Neural crest cell (in vitro differentiated cells): ENCODE results near the gene NR2E3. TPM values are rescaled to one million over a fixed set of nuclear protein-coding genes. Genes with fewer than 3 reads are reported as not detected.

Experiments used
- DNase-seq: peaks from one replicate; pipeline ENCODE4 v3.0.0; 2021; ENCODE audit warnings: low read depth, mixed read lengths, low spot score
- H3K27ac Mint-ChIP-seq: one replicate; pipeline ENCODE4 v1.8.0; 2021; ENCODE audit warnings: mild to moderate bottlenecking, mixed read lengths; ENCODE audit not compliant: unreplicated experiment
- H3K27me3 Mint-ChIP-seq: 2 replicates; pipeline ENCODE4 v1.8.0; 2021; ENCODE audit warnings: low read depth, mild to moderate bottlenecking, mixed read lengths
- H3K36me3 Mint-ChIP-seq: 2 replicates; pipeline ENCODE4 v1.8.0; 2021; ENCODE audit warnings: low read depth, mild to moderate bottlenecking, mixed read lengths
- H3K4me1 Mint-ChIP-seq: 2 replicates; pipeline ENCODE4 v1.8.0; 2021; ENCODE audit warnings: mixed read lengths
- H3K4me3 Mint-ChIP-seq: one replicate; pipeline ENCODE4 v1.8.0; 2021; ENCODE audit warnings: mild to moderate bottlenecking, mixed read lengths
- H3K9me3 Mint-ChIP-seq: 2 replicates; pipeline ENCODE4 v1.8.0; 2021; ENCODE audit warnings: mixed read lengths
- total RNA-seq: library from RNA; stranded (reverse); gene quantifications from 2 replicates; pipeline ENCODE4 v1.2.1, GENCODE V29; 2021
- TF ChIP-seq, protein P1 (sequence below): fragments of 200-600 bp; sonication (generic); conservative IDR thresholded peaks from 2 replicates; pipeline ENCODE4 v1.5.0; 2021; ENCODE audit warnings: antibody characterized with exemption, mild to moderate bottlenecking

The NR2E3 gene
- total RNA-seq, 1 donor from 2014 or later: not detected

DNA sequence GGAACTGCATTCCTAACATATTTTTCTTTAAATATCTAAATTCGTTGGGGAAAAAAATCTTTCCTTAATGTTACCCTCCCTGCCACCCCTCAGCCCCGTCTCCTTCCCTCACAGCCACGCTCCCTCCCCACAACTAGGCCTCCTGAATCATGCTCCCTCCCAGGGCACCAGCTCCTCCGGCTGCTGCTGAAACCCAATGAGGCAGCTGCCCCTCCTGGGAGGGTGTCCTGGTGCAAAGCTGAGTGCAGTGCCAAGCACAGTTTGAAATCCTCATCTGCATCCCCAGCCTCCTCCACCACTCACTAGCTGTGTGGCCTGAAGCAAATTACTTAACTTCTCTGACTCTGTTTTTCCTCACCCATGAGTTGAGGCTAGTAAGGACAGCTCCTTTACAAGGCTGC, 2.7 kb upstream of the NR2E3 start:
- H3K27ac Mint-ChIP-seq: no peak overlapping the region
- H3K9me3 Mint-ChIP-seq: no peaks in the 10 kb centered on the region
- H3K27me3 Mint-ChIP-seq: no peaks in the 10 kb centered on the region
- peaks cover 33% of the 10 kb centered on the region for H3K4me1 Mint-ChIP-seq
- no peaks in the 10 kb centered on the region for H3K36me3 Mint-ChIP-seq
- DNase-seq: no peak
- TF ChIP-seq, protein P1, sequence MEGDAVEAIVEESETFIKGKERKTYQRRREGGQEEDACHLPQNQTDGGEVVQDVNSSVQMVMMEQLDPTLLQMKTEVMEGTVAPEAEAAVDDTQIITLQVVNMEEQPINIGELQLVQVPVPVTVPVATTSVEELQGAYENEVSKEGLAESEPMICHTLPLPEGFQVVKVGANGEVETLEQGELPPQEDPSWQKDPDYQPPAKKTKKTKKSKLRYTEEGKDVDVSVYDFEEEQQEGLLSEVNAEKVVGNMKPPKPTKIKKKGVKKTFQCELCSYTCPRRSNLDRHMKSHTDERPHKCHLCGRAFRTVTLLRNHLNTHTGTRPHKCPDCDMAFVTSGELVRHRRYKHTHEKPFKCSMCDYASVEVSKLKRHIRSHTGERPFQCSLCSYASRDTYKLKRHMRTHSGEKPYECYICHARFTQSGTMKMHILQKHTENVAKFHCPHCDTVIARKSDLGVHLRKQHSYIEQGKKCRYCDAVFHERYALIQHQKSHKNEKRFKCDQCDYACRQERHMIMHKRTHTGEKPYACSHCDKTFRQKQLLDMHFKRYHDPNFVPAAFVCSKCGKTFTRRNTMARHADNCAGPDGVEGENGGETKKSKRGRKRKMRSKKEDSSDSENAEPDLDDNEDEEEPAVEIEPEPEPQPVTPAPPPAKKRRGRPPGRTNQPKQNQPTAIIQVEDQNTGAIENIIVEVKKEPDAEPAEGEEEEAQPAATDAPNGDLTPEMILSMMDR: no peak
- no peak overlapping the region for H3K4me3 Mint-ChIP-seq

DNA sequence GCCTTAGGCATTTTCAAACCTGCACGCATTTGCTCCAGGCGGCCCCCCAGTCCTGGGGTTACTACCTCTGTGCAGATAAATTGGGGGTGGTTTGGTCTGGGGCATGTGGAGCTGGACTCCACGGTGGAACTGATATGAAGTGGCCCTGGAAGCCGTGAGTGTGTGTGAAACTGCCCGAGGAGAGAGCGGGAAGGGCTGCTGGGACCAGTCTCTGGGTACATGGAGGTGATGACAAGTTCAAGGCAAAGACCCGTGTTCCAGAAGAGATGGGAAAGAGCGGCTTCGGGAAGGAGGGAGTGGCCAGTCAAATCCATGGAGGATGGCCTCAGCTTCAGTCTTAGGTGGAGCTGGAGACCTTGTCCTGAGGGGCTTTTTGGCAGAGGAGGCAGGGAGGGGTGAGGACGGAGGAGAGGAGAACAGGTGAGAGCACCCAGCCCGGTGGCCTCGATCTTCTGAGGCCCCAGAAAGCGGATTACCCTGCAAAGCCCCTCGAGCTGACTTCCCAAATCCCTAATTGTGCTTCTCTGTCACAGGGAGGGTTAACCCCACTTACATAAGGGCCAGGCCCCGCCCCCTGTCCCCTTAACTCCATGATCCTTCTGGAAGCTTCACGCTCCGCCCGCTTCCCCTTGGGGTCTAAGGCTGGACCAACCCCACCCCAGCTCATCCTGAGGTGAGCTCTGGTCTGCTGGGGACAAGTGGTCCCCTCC, 1.9 kb upstream of the NR2E3 start:
- TF ChIP-seq, protein P1: no peak
- peaks cover 33% of the 10 kb centered on the region for H3K4me1 Mint-ChIP-seq
- H3K36me3 Mint-ChIP-seq: no peaks in the 10 kb centered on the region
- DNase-seq: no peak
- no peaks in the 10 kb centered on the region for H3K27me3 Mint-ChIP-seq
- no peak overlapping the region for H3K4me3 Mint-ChIP-seq
- H3K27ac Mint-ChIP-seq: peak overlapping the region; percentile 71
- no peaks in the 10 kb centered on the region for H3K9me3 Mint-ChIP-seq

DNA sequence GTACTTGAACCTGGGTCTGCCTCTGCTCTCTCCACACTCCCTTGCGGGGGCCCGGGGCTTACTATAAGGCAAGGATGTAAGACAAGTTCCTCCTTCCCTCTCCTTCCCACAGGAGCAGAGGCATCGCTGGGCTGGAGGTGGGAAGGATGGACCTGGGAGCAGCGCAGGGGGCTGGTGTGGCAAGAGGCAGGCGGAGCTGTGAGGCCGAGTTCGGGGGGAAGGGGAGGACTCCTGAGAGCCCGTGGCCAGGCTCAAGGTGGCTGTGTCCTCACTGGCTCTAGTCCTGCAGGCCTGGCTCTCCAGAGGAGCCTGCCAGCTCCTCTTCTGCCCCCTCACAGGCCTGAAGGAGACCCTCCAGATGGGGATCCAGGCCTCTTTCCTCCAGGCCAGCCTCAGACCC, 1.0 kb upstream of the NR2E3 start:
- H3K36me3 Mint-ChIP-seq: no peaks in the 10 kb centered on the region
- no peaks in the 10 kb centered on the region for H3K9me3 Mint-ChIP-seq
- H3K27me3 Mint-ChIP-seq: no peaks in the 10 kb centered on the region
- peaks cover 33% of the 10 kb centered on the region for H3K4me1 Mint-ChIP-seq
- H3K4me3 Mint-ChIP-seq: no peak overlapping the region
- no peak for DNase-seq
- no peak overlapping the region for H3K27ac Mint-ChIP-seq
- TF ChIP-seq, protein P1: no peak

DNA sequence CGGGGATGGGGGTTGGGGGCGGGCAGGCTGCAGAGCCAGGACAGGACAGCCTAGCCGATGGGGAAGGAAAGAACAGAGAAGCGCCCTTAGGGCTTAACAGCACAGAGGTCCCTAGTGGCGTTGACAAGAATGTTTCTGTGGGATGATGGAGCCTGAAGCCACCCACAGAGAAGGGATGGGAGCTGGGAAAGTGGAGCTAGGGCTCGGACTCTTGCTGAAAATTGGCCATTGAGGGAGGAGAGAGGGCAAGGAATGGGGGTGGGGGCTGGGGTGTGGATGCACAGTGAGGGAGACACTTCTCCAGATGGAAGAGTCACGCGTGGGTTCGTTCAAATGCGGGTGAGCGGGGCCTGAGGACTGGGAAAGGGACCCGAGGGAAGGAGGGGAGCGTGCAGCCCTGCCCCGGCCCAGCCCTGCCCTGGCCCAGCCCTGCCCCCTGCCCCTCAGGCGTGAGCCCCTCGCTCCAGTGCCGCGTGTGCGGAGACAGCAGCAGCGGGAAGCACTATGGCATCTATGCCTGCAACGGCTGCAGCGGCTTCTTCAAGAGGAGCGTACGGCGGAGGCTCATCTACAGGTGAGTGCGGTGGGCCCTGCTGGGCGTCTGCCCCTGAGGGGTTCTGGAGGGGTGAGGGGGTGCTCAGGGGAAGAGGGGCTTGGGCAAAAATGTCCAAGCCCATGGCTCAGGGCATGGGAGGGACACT, 832 bp downstream of the NR2E3 start:
- no peak for DNase-seq
- H3K36me3 Mint-ChIP-seq: no peaks in the 10 kb centered on the region
- no peak overlapping the region for H3K4me3 Mint-ChIP-seq
- no peak overlapping the region for H3K27ac Mint-ChIP-seq
- peaks cover 21% of the 10 kb centered on the region for H3K4me1 Mint-ChIP-seq
- TF ChIP-seq, protein P1: no peak
- H3K27me3 Mint-ChIP-seq: no peaks in the 10 kb centered on the region
- no peaks in the 10 kb centered on the region for H3K9me3 Mint-ChIP-seq

DNA sequence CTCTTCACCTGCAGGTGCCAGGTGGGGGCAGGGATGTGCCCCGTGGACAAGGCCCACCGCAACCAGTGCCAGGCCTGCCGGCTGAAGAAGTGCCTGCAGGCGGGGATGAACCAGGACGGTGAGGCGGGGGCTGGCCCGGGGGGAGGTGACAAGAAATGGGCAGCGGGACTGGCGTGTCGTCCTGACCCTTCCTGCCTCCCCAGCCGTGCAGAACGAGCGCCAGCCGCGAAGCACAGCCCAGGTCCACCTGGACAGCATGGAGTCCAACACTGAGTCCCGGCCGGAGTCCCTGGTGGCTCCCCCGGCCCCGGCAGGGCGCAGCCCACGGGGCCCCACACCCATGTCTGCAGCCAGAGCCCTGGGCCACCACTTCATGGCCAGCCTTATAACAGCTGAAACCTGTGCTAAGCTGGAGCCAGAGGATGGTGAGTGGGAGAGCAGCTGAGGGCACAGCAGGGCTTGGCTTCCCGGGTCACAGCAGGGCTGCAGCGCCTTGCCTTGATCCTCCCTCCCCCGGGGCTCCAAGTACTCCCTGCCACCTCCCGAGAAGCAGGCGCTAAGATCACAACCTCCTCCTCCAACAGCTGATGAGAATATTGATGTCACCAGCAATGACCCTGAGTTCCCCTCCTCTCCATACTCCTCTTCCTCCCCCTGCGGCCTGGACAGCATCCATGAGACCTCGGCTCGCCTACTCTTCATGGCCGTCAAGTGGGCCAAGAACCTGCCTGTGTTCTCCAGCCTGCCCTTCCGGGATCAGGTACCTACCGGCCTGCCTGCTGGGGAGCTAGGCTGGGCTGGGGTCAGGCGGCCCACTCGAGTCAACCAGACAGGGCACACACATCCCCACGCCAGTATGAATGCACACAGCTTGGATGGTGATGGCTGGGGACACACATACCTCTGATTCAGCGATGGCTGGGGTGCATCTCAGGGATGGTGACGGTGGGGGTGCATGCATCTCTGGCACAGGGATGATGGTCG, 1.7 kb downstream of the NR2E3 start:
- no peak overlapping the region for H3K27ac Mint-ChIP-seq
- H3K9me3 Mint-ChIP-seq: no peaks in the 10 kb centered on the region
- no peaks in the 10 kb centered on the region for H3K36me3 Mint-ChIP-seq
- TF ChIP-seq, protein P1: no peak
- peaks cover 15% of the 10 kb centered on the region for H3K4me1 Mint-ChIP-seq
- no peaks in the 10 kb centered on the region for H3K27me3 Mint-ChIP-seq
- H3K4me3 Mint-ChIP-seq: no peak overlapping the region
- DNase-seq: no peak
